ENCODE results near the gene IL17REL. TPM values are rescaled to one million over a fixed set of nuclear protein-coding genes. Genes with fewer than 3 reads are reported as not detected.

The IL17REL gene
- total RNA-seq, 1 donor from 2014 or later, result not detected

GRCh38 chr22:49960159-49961004 is 52.2 kb downstream of the IL17REL start, which contains the start of gene PIM3:
TSS of gene PIM3 (plus strand) at chr22:49960772. CDS start at chr22:49960948, 176 bp downstream.
- Histone ChIP-seq H4K20me1 (ENCODE audit: insufficient read depth, low read length) (peaks cover 34% of the 10 kb centered on the region), H3K4me3 (ENCODE audit: insufficient read depth, low read depth, low read length) (peak within 1 kb of the TSS; percentile 75), H3K9me3 (ENCODE audit: insufficient read depth, low read depth, low read length) (no peaks in the 10 kb centered on the region), H2AFZ (ENCODE audit: low read depth, low read length) (peak within 1 kb of the TSS; percentile 93), H3K4me1 (ENCODE audit: insufficient read depth, low read length) (peaks cover 31% of the 10 kb centered on the region), H3K9ac (ENCODE audit: low read length) (peak within 1 kb of the TSS; percentile 87), H3K36me3 (ENCODE audit: insufficient read depth, low read length) (peaks cover 2% of the 10 kb centered on the region), H3K27me3 (ENCODE audit: insufficient read depth, low read length) (no peaks in the 10 kb centered on the region), H3K4me2 (ENCODE audit: low read length) (peak within 1 kb of the TSS; percentile 85), H3K27ac (ENCODE audit: low read depth, low read length) (peak within 1 kb of the TSS; percentile 83), H3K79me2 (ENCODE audit: insufficient read depth, low read length) (peaks cover 38% of the 10 kb centered on the region)
- TF ChIP-seq CTCF (IDR thresholded peaks at IDR 0.05; ENCODE audit: insufficient read depth, low read depth, low read length) (no peak), EZH2 (IDR thresholded peaks at IDR 0.05; ENCODE audit: insufficient read depth, low read length) (no peak)
- H3K27me3 Mint-ChIP-seq (ENCODE audit: low read depth, unreplicated experiment), result peaks cover 4% of the 10 kb centered on the region
- H3K36me3 Mint-ChIP-seq (ENCODE audit: low read depth, unreplicated experiment), result peaks cover 4% of the 10 kb centered on the region
- no peak within 1 kb of the TSS for H3K27ac Mint-ChIP-seq (ENCODE audit: unreplicated experiment)
- no peaks in the 10 kb centered on the region for H3K9me3 Mint-ChIP-seq (ENCODE audit: unreplicated experiment)
- DNase-seq (ENCODE audit: low read depth), result peak; percentile 88
- no peak for FAIRE-seq
- peaks cover 3% of the 10 kb centered on the region for H3K4me1 Mint-ChIP-seq (ENCODE audit: low read depth, unreplicated experiment)
- peak within 1 kb of the TSS; percentile 85 for H3K4me3 Mint-ChIP-seq (ENCODE audit: unreplicated experiment)

- no peak for TF ChIP-seq EZH2 (IDR thresholded peaks at IDR 0.05; ENCODE audit: insufficient read depth, low read length)
- TF ChIP-seq CTCF (IDR thresholded peaks at IDR 0.05; ENCODE audit: insufficient read depth, low read depth, low read length), result no peak
- H4K20me1 ChIP-seq (ENCODE audit: insufficient read depth, low read length), result peaks cover 28% of the 10 kb centered on the region
- Mint-ChIP-seq H3K36me3 (ENCODE audit: low read depth, unreplicated experiment) (peaks cover 4% of the 10 kb centered on the region), H3K4me1 (ENCODE audit: low read depth, unreplicated experiment) (peaks cover 3% of the 10 kb centered on the region), H3K4me3 (ENCODE audit: unreplicated experiment) (peak overlapping the region; percentile 78), H3K27me3 (ENCODE audit: low read depth, unreplicated experiment) (peaks cover 6% of the 10 kb centered on the region), H3K9me3 (ENCODE audit: unreplicated experiment) (no peaks in the 10 kb centered on the region), H3K27ac (ENCODE audit: unreplicated experiment) (no peak overlapping the region)
- H3K4me2 ChIP-seq (ENCODE audit: low read length), result peak overlapping the region; percentile 85
- peaks cover 31% of the 10 kb centered on the region for H3K4me1 ChIP-seq (ENCODE audit: insufficient read depth, low read length)
- H3K27me3 ChIP-seq (ENCODE audit: insufficient read depth, low read length), result no peaks in the 10 kb centered on the region
- peaks cover 37% of the 10 kb centered on the region for H3K79me2 ChIP-seq (ENCODE audit: insufficient read depth, low read length)
- H3K9me3 ChIP-seq (ENCODE audit: insufficient read depth, low read depth, low read length), result no peaks in the 10 kb centered on the region
- H3K9ac ChIP-seq (ENCODE audit: low read length), result peak overlapping the region; percentile 87
- peak overlapping the region; percentile 49 for H3K27ac ChIP-seq (ENCODE audit: low read depth, low read length)
- DNase-seq (ENCODE audit: low read depth) (no peak), FAIRE-seq (no peak)
- peak overlapping the region; percentile 93 for H2AFZ ChIP-seq (ENCODE audit: low read depth, low read length)
- H3K4me3 ChIP-seq (ENCODE audit: insufficient read depth, low read depth, low read length), result peak overlapping the region; percentile 75
- peaks cover 2% of the 10 kb centered on the region for H3K36me3 ChIP-seq (ENCODE audit: insufficient read depth, low read length)
Measured at GRCh38 chr22:49959782-49960158, 52.8 kb downstream of the IL17REL start.
